ENCODE data around the gene BTNL9. TPM values are rescaled to one million over a fixed set of nuclear protein-coding genes. Genes with fewer than 3 reads are reported as not detected.
"Not testable (repeated sequence)": the region's sequence is repeated elsewhere in the genome, so short reads cannot be mapped to it uniquely, and the experiment has no call there.

Gene BTNL9
- polyA plus RNA-seq, 1 donor, result 20.9 TPM

- no peak for DNase-seq (ENCODE audit: low read depth)
Observed at GRCh38 chr5:181042722-181043121, 2.7 kb downstream of the BTNL9 start.

- no peak for DNase-seq (ENCODE audit: low read depth)
Observed at GRCh38 chr5:181043285-181044092, 3.4 kb downstream of the BTNL9 start.

DNA sequence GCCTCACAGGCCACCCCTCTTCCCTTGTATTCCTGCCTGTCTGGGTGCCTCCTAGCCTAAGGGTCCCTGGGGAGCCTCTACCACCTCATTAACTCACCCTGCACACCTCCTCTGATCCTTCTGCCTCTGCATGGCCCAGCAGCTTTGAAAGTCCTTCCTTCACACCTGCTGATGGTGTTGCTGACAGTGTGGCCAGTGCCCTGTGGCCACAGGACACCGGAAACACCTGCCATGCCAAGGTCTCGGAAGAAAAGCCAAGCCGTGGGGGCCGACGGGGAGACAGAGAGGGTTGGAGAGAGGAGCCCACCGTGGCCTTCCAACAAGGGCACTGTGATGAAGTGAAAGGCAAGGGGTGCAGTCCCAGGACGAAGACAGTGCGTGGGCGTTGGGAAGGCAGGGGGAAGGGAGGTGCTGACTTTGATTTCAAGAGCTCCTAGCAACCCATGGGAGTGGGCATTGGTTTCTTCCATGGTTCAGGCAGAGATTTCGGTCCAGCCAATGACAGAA lies 4.1 kb downstream of the BTNL9 start:
- no peak for DNase-seq (ENCODE audit: low read depth)

DNA sequence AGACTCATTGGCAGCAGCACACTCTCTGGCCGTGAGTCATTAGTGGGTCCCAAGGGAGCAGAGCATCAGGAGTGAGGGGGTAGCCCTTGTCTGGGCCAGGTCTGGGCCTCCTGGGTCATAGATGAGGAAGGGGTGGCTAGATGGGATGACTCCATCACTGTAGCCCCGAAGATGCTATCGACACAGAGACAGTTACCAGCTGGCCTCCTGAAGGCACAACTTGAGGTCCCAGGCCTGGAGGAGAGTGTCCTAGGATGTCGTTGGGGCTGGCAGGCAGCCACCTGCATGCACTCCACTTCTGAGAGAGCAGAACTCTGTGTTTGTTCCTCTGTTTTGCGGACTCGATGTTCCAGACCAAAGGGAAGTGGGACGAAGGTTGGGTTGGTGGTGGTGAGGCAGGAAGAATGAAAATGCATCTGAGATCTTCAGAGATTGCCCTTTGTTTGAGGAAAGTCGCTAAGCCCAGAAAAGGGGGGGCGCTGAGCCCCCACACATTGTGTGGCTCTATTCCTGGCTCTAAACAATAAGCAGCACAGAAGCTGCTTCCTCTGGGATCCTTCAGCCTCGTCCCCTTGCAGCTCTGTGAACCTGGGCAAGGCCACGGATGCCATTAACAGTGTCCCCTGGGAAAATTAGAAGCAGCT lies 4.7 kb downstream of the BTNL9 start:
- DNase-seq (ENCODE audit: low read depth), result no peak

GRCh38 chr5:181045316-181045715 lies 5.2 kb downstream of the BTNL9 start:
- no peak for DNase-seq (ENCODE audit: low read depth)

DNA sequence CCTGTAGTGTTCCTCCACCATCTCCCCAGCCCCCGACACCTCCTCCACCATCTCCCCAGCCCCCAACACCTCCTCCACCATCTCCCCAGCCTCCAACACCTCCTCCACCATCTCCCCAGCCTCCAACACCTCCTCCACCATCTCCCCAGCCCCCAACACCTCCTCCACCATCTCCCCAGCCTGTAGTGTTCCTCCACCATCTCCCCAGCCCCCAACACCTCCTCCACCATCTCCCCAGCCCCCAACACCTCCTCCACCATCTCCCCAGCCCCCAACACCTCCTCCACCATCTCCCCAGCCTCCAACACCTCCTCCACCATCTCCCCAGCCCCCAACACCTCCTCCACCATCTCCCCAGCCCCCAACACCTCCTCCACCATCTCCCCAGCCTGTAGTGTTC lies 5.8 kb downstream of the BTNL9 start:
- not testable (repeated sequence) for DNase-seq (ENCODE audit: low read depth)

- no peak for DNase-seq (ENCODE audit: low read depth)
Observed at GRCh38 chr5:181047288-181047687, 7.2 kb downstream of the BTNL9 start.

DNA sequence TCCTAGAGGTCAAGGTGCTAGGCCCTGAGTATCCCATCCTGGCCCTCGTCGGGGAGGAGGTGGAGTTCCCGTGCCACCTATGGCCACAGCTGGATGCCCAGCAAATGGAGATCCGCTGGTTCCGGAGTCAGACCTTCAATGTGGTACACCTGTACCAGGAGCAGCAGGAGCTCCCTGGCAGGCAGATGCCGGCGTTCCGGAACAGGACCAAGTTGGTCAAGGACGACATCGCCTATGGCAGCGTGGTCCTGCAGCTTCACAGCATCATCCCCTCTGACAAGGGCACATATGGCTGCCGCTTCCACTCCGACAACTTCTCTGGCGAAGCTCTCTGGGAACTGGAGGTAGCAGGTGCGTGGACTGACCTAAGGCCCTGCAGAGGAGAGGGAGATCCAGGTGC lies 7.9 kb downstream of the BTNL9 start:
- no peak for DNase-seq (ENCODE audit: low read depth)

DNA sequence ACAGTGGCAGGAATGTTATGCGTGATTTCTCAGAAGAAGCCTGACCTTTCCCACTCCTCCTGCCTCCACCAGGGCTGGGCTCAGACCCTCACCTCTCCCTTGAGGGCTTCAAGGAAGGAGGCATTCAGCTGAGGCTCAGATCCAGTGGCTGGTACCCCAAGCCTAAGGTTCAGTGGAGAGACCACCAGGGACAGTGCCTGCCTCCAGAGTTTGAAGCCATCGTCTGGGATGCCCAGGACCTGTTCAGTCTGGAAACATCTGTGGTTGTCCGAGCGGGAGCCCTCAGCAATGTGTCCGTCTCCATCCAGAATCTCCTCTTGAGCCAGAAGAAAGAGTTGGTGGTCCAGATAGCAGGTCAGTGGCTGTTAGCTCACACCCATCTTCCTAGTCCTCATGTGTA lies 9.9 kb downstream of the BTNL9 start:
- DNase-seq (ENCODE audit: low read depth), result no peak

DNA sequence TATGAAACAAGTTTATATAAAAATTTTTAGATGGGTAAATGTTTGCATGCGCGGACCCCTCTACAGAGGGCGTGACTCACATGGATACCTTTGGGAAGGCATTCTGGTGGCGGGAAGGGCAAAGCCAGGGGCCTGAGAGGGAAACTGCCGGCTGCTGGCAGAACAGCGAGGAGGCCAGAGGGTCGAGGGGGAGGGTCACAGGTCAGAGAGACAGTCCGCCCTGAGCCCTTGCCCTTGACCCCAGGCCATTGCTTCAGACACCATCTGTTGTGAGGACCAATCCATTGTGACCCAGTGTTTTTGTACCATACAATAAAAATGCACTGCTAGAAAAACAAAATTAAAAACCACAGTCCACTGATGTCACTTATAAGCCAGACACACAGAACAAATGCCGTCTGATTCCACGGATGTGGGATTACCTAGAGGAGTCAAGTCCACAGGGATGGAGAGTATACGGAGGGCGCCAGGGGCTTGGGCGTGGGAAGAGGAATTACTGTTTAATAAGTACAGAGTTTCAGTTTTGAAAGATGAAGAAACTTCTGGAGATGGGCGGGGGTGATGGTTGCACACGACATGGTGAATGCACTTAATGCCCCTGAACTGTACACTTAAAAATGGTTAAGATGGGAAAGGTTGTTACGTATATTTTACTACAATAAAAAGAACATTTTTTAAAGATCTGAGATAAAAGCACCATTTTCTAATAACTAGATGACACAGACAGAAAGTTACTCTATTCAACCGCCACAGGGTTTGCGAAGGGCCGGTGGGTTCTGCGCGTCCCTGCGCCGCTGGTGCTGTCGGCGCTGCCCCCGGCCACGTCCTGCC lies 12.0 kb downstream of the BTNL9 start:
- DNase-seq (ENCODE audit: low read depth), result no peak

GRCh38 chr5:181052672-181053487 lies 12.8 kb downstream of the BTNL9 start:
- DNase-seq (ENCODE audit: low read depth), result no peak

GRCh38 chr5:181053488-181054121 lies 13.5 kb downstream of the BTNL9 start:
- no peak for DNase-seq (ENCODE audit: low read depth)

GRCh38 chr5:181054138-181054537 lies 14.1 kb downstream of the BTNL9 start:
- no peak for DNase-seq (ENCODE audit: low read depth)

DNA sequence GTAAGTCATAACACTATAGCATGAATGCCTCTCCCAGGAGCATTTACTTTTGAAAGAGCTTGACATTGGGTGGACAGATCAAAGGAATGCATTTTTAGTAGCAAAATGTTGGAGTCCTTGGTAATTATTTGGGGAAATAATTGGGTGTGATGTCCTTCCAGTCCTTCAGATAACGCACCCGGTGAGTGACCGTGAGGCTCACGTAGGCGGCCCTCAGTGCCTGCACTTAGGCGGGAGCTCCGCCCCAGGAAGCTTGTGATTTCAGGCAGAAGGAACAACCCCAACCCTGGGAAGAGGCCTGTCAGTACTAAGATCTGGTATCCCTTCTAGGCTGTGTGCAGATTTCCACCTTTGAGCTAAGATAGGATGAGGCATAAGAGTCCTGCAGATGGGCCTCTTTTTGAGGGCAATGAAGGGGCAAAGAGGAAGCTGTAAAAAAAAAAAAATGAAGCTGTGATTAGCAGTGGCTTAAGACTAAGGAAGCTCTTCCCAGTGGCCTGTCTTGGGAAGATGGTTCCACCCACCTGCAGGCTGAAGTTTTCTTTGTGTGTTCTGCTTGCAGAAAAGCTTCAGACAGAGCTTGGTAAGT lies 14.9 kb downstream of the BTNL9 start:
- DNase-seq (ENCODE audit: low read depth), result no peak

DNA sequence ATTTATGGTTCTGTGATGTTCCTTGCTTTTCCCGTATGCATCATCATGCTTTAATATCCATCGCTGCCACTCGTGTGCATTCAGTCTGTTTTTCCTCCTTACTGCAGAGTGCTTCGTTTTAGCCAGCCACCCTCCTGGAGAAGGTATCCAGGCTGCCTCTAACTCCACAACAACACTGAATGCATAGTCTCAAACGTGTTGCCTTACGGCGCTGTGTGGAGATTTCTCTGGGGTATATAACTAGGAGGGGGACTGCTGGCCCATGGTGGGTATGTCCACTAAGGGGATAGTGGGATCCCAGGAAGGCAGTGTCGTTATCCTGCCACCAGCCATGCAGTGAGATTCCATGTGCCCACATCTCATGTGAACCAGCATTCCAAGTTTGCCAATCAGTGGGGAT lies 16.4 kb downstream of the BTNL9 start:
- DNase-seq (ENCODE audit: low read depth), result no peak

- DNase-seq (ENCODE audit: low read depth), result no peak
Observed at GRCh38 chr5:181058321-181058720, 18.3 kb downstream of the BTNL9 start.

- no peak for DNase-seq (ENCODE audit: low read depth)
Observed at GRCh38 chr5:181058786-181059296, 18.8 kb downstream of the BTNL9 start.

- DNase-seq (ENCODE audit: low read depth), result no peak
Observed at GRCh38 chr5:181059297-181060230, 19.5 kb downstream of the BTNL9 start.

GRCh38 chr5:181060231-181060590 lies 20.1 kb downstream of the BTNL9 start:
- no peak for DNase-seq (ENCODE audit: low read depth)

All from forelimb muscle (tissue), 1 donor.